ENCODE results near the gene CIBAR2. TPM values are rescaled to one million over a fixed set of nuclear protein-coding genes. Genes with fewer than 3 reads are reported as not detected.

CIBAR2 gene
- total RNA-seq, 4 donors from 2014 or later: not detected

DNA sequence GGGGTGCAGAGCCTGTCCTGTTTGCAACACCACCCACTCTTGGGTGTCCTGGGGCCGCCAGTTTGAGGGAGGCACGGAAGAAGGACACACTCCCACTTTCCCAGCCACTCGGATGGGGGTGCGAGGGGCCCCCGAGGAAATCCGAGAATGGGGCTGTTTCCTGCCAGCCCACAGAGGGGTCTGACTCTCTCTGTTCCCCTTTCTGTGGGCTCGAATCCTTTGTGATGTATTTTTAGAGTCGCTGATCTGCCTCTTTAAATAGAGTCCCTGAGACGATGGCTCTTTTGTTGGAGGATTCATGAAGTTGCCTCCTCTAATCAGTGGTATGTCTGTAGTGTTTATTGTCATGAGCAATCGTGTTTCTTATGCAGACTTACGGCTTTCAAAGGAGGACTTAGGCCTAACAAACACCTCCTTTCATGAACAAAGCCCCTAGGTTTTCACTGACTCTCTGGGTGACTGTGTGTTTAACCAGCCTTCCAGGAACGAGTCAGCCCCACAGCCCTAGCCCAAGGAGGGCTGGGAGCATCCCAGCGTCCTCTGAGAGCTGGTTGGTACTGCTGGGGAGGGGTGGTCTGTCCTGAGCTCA lies 29.1 kb downstream of the CIBAR2 start:
- intact Hi-C loops (cut with DNase I): no loop called here
- H3K36me3 ChIP-seq: peaks cover 15 to 52% (median 37%) of the 10 kb centered on the region in 4 donors
- WGBS: 57% methylated on average over 6 of the region's 13 CpGs

DNA sequence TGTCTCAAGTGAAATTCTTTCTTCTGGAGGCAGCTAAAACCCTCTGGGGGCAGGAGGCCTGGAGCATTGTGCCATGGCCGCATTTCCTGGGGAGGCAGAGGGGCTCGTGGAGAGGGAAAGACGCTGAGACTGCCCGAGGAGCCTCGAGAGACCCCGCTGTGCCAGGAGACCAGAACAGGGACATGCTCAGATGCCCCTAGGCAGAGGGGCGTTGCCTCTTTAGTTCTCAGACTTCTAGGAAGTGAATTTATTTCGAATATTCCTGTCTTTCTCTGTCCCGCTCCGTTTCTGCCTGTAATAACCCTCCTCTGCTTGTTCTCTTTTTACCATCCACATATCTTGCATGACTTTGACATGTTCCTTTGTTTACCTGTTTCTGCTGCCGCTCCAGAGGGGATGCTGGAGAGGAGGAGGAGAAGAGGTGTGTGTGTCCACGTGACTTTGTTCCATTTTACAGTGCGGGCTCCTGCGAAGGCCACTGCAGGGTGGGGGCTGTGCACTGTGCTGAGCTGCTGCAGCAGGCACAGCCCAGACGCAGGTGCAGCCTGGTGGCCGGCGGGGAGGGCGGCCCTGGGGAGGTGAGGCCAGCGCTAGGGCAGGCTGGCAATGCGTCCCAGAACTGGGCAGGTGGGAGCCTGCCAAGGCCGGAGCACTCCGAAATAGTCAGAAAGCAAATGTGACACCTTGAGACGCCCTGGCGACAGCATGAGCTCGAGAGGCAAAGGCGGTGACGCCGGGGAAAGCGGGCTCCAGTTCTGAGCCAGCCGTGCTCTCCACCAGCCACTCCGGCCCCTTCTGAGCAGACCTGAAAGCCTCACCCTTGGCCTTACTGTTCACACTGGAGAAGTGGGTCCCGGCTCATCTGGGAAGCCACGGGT lies 29.9 kb downstream of the CIBAR2 start:
- 79% methylated on average over 29 of the region's 33 CpGs for WGBS
- DNase-seq (ENCODE audit: extremely low spot score): no peak
- intact Hi-C loops (cut with DNase I): no loop called here
- Histone ChIP-seq H3K27me3 (no peaks in the 10 kb centered on the region), H3K27ac (replicated peaks in 1 of 4) (no peak overlapping the region), H3K36me3 (peaks cover 21 to 51% (median 40%) of the 10 kb centered on the region in 4 donors), H3K4me1 (peaks cover 0 to 8% (median 8%) of the 10 kb centered on the region in 4 donors), H3K4me3 (no peak overlapping the region), H3K9me3 (no peaks in the 10 kb centered on the region)
- TF ChIP-seq EP300 (IDR thresholded peaks at IDR 0.05): no peak
- TF ChIP-seq POLR2AphosphoS5 (IDR thresholded peaks at IDR 0.05): no peak
- TF ChIP-seq, protein P1, sequence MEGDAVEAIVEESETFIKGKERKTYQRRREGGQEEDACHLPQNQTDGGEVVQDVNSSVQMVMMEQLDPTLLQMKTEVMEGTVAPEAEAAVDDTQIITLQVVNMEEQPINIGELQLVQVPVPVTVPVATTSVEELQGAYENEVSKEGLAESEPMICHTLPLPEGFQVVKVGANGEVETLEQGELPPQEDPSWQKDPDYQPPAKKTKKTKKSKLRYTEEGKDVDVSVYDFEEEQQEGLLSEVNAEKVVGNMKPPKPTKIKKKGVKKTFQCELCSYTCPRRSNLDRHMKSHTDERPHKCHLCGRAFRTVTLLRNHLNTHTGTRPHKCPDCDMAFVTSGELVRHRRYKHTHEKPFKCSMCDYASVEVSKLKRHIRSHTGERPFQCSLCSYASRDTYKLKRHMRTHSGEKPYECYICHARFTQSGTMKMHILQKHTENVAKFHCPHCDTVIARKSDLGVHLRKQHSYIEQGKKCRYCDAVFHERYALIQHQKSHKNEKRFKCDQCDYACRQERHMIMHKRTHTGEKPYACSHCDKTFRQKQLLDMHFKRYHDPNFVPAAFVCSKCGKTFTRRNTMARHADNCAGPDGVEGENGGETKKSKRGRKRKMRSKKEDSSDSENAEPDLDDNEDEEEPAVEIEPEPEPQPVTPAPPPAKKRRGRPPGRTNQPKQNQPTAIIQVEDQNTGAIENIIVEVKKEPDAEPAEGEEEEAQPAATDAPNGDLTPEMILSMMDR (IDR thresholded peaks at IDR 0.05): no peak
- no peak for TF ChIP-seq POLR2A (IDR thresholded peaks at IDR 0.05; ENCODE audit: low read depth)

More for the DNA sequence above, 29.1 kb downstream of the CIBAR2 start:
- TF ChIP-seq POLR2A (IDR thresholded peaks at IDR 0.05; ENCODE audit: low read depth) (no peak), EP300 (IDR thresholded peaks at IDR 0.05) (no peak), POLR2AphosphoS5 (IDR thresholded peaks at IDR 0.05) (no peak)
- TF ChIP-seq, protein P1 (IDR thresholded peaks at IDR 0.05): no peak
- H3K27ac ChIP-seq (replicated peaks in 1 of 4): no peak overlapping the region
- H3K27me3 ChIP-seq: no peaks in the 10 kb centered on the region
- no peaks in the 10 kb centered on the region for H3K9me3 ChIP-seq
- H3K4me1 ChIP-seq: peaks cover 0 to 8% (median 8%) of the 10 kb centered on the region in 4 donors
- DNase-seq (ENCODE audit: extremely low spot score): no peak
- no peak overlapping the region for H3K4me3 ChIP-seq

DNA sequence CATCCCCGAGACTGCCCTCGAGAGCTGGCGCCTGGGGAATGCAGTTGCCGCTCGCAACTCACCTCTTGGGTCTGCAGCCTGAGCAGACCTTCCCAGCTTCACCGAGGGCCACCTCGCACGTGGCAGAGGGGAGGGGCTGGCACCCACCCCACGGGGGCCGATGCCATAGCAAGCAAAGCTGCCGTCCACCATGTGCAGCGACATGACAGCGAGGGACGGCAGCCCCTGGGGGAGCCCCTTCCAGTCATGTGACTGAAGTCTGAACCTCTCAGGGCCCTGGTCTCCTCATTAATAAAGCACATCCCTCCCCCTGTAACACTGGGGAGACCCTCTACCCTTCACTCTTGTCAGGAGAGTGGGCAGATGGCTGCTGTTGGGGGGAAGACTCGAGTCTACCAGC lies 30.5 kb downstream of the CIBAR2 start:
- Histone ChIP-seq H3K27ac (replicated peaks in 1 of 4) (no peak overlapping the region), H3K4me1 (peaks cover 0 to 6% (median 5%) of the 10 kb centered on the region in 4 donors), H3K4me3 (no peak overlapping the region), H3K27me3 (no peaks in the 10 kb centered on the region), H3K36me3 (peaks cover 24 to 54% (median 46%) of the 10 kb centered on the region in 4 donors), H3K9me3 (no peaks in the 10 kb centered on the region)
- no peak for TF ChIP-seq POLR2A (IDR thresholded peaks at IDR 0.05; ENCODE audit: low read depth)
- TF ChIP-seq POLR2AphosphoS5 (IDR thresholded peaks at IDR 0.05): no peak
- TF ChIP-seq EP300 (IDR thresholded peaks at IDR 0.05): no peak
- intact Hi-C loops (cut with DNase I): no loop called here
- no peak for DNase-seq (ENCODE audit: extremely low spot score)
- WGBS: 91% methylated on average over 6 of the region's 15 CpGs

DNA sequence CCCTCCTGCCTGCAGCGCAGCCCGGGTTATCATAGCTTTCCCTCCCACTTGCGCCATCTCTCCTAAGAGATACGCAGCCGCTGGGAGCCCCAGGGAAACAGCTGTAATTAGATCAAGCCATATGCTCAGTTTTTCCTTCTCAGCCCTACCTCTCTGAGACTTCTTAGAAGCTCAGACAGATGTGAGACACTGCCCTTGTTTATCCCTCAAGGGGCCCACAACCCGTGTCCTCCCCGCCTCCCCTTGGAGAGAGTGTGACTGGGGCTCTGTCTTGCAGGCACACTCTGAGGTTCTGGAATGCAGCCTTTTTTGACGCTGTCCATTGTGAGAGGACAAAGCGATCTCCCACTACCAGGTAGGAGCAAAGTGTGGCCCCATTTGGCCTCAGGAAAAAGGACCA lies 31.2 kb downstream of the CIBAR2 start:
- H3K27me3 ChIP-seq: no peaks in the 10 kb centered on the region
- intact Hi-C loops (cut with DNase I): no loop called here
- H3K4me1 ChIP-seq: no peaks in the 10 kb centered on the region
- WGBS: 88% methylated on average over 9 of the region's 9 CpGs
- TF ChIP-seq POLR2AphosphoS5 (IDR thresholded peaks at IDR 0.05) (no peak), EP300 (IDR thresholded peaks at IDR 0.05) (no peak), POLR2A (IDR thresholded peaks at IDR 0.05; ENCODE audit: low read depth) (no peak)
- TF ChIP-seq, protein P1 (IDR thresholded peaks at IDR 0.05): no peak
- peaks cover 24 to 62% (median 53%) of the 10 kb centered on the region in 4 donors for H3K36me3 ChIP-seq
- H3K4me3 ChIP-seq: no peak overlapping the region
- H3K27ac ChIP-seq (replicated peaks in 1 of 4): no peak overlapping the region
- no peaks in the 10 kb centered on the region for H3K9me3 ChIP-seq
- no peak for DNase-seq (ENCODE audit: extremely low spot score)

Measured in esophagus muscularis mucosa (tissue), 4 donors.